BJ (cell line): Measurements from ENCODE around the gene NPHP4. TPM values are rescaled to one million over a fixed set of nuclear protein-coding genes. Genes with fewer than 3 reads are reported as not detected.

Source experiments
- CTCF ChIA-PET: fragments of 350-600 bp; formaldehyde crosslinking; extraction: SDS; loops from one replicate; lab custom pipeline; 2021; ENCODE audit warnings: antibody characterized with exemption, inconsistent platforms; lab: Yijun Ruan, JAX
- POLR2A ChIA-PET: fragments of 300-600 bp; sonication (Branson Sonifier 250); formaldehyde crosslinking; extraction: SDS; loops from one replicate; lab custom pipeline; 2021; ENCODE audit warnings: antibody characterized with exemption; lab: Charles Lee
- DNase-seq: peaks from one replicate; pipeline ENCODE4 v3.0.0-alpha.2; 2011; ENCODE audit warnings: low read depth
- H3K27me3 ChIP-seq: 2 replicates; pipeline ENCODE4 v1.6.0; 2011; ENCODE audit warnings: low read length; ENCODE audit not compliant: control insufficient read depth, insufficient read depth
- H3K36me3 ChIP-seq: 2 replicates; pipeline ENCODE4 v1.5.1; 2011; ENCODE audit warnings: low read length; ENCODE audit not compliant: control insufficient read depth, insufficient read depth
- H3K4me3 ChIP-seq: 2 replicates; pipeline ENCODE4 v1.5.1; 2011; ENCODE audit warnings: low read depth, mild to moderate bottlenecking, control low read depth, low read length
- polyA plus RNA-seq: library from polyadenylated mRNA; depleted of rRNA; stranded (reverse); fragments of >200 nt; gene quantifications from 2 replicates; pipeline ENCODE4 v1.2.3, GENCODE V29; 2011
- TF ChIP-seq, protein P1 (sequence below): IDR thresholded peaks from 2 replicates; pipeline ENCODE4 v1.5.1; 2011; ENCODE audit warnings: low read depth, mild to moderate bottlenecking, control low read depth, inconsistent platforms, low read length, moderate library complexity; ENCODE audit not compliant: insufficient read depth

The NPHP4 gene
- polyA plus RNA-seq, 1 experiment = 4.3 TPM

DNA sequence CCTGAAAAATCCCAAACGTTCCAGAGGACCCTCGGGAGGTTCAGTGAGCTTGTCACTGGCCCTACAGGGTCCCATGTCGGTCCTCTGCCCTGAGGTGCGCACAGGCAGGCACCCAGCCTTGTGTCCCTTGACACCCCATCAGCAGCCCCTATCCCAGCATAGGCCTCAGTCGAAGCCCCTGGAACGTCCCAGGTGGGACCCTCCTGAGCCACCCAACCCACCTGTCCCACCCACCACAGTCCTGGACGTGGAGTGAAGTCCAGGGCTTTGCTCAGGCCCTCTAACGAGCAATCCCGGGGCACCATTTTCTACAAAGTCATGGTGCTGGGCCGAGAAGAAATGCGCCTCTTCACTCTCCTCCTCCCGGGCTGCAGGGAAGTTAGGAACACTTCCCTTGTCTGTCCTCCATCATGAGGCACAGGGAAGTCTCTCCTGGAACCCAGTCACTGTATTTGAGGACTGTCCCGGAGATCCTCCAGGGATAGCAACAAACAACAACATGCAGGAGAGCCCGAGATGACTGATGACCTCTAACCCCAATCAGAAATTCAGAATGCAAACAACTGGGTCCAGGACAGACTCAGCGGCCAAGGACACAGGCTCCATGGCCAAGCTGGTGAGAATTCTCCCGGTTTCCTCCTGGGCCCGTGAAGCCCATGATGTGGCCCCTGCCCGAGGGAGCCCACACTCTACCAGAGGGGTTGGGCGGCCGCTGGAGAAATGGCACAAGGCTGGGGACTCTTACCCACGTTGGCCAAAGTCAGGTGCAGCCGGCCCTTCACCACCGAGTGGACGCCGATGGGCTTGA, 105.5 kb downstream of the NPHP4 start:
- no peak for DNase-seq
- TF ChIP-seq, protein P1, sequence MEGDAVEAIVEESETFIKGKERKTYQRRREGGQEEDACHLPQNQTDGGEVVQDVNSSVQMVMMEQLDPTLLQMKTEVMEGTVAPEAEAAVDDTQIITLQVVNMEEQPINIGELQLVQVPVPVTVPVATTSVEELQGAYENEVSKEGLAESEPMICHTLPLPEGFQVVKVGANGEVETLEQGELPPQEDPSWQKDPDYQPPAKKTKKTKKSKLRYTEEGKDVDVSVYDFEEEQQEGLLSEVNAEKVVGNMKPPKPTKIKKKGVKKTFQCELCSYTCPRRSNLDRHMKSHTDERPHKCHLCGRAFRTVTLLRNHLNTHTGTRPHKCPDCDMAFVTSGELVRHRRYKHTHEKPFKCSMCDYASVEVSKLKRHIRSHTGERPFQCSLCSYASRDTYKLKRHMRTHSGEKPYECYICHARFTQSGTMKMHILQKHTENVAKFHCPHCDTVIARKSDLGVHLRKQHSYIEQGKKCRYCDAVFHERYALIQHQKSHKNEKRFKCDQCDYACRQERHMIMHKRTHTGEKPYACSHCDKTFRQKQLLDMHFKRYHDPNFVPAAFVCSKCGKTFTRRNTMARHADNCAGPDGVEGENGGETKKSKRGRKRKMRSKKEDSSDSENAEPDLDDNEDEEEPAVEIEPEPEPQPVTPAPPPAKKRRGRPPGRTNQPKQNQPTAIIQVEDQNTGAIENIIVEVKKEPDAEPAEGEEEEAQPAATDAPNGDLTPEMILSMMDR = no peak
- ChIA-PET CTCF (no interaction called here), POLR2A (no interaction called here)
- H3K4me3 ChIP-seq = no peak overlapping the region
- H3K27me3 ChIP-seq = no peaks in the 10 kb centered on the region
- peaks cover 1% of the 10 kb centered on the region for H3K36me3 ChIP-seq

- ChIA-PET CTCF (no interaction called here), POLR2A (no interaction called here)
- H3K27me3 ChIP-seq = no peaks in the 10 kb centered on the region
- TF ChIP-seq, protein P1 = no peak
- peaks cover 1% of the 10 kb centered on the region for H3K36me3 ChIP-seq
- DNase-seq = no peak
- H3K4me3 ChIP-seq = no peak overlapping the region
Observed at GRCh38 chr1:5886140-5886483, 106.1 kb downstream of the NPHP4 start.

- H3K36me3 ChIP-seq = peaks cover 1% of the 10 kb centered on the region
- CTCF ChIA-PET = interaction anchor here (1.6 kb wide), 1 partner anchor 8 kb away, joined by 4 read pairs; no protein-coding TSS in a partner anchor
Observed at GRCh38 chr1:5885471-5886139, 106.6 kb downstream of the NPHP4 start.

DNA sequence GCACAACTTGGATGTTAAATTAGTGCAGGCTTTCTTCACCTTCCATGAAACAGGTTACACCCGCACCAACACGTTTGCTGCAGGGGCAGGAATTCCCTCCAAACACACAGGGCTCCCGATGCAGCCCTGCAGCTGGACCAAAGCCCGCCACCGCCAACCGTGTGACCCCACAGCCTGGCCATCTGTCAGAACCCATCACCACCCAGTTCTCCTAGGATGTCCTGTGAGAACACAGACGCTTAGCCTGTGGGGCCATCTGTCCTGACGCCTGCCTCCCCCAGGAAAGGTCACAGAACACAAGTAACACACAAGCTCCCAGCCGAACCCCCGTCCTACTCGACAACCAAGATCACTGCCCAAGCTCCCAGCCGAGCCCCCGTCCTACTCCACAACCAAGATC, 108.1 kb downstream of the NPHP4 start:
- DNase-seq = no peak
- TF ChIP-seq, protein P1 = no peak
- ChIA-PET CTCF (interaction anchor here (0.6 to 1.6 kb wide), 3 partner anchors 9 to 1071 kb away, joined by 3 to 4 read pairs (median 3); no protein-coding TSS in a partner anchor), POLR2A (no interaction called here)
- no peaks in the 10 kb centered on the region for H3K27me3 ChIP-seq
- H3K36me3 ChIP-seq = peaks cover 6% of the 10 kb centered on the region
- no peak overlapping the region for H3K4me3 ChIP-seq

More at GRCh38 chr1:5885471-5886139, 106.6 kb downstream of the NPHP4 start:
- H3K4me3 ChIP-seq = no peak overlapping the region
- H3K27me3 ChIP-seq = no peaks in the 10 kb centered on the region
- TF ChIP-seq, protein P1 = no peak
- no peak for DNase-seq
- POLR2A ChIA-PET = no interaction called here

- peaks cover 6% of the 10 kb centered on the region for H3K36me3 ChIP-seq
- no peaks in the 10 kb centered on the region for H3K27me3 ChIP-seq
- ChIA-PET POLR2A (no interaction called here), CTCF (interaction anchor here (0.5 to 1.6 kb wide), 2 partner anchors 10 to 219 kb away, joined by 4 read pairs; no protein-coding TSS in a partner anchor)
- no peak for DNase-seq
- no peak overlapping the region for H3K4me3 ChIP-seq
- TF ChIP-seq, protein P1 = no peak
Observed at GRCh38 chr1:5883129-5884048, 108.8 kb downstream of the NPHP4 start.
